GM19468 (cell line): ENCODE results near the gene AMZ1.

Experiments
- ATAC-seq: cut with Tn5 transposase; IDR thresholded peaks from one replicate; pipeline ENCODE4 v1.9.1; 2021; ENCODE audit warnings: mild to moderate bottlenecking, moderate library complexity, moderate number of reproducible peaks; ENCODE audit not compliant: unreplicated experiment; ENCODE audit errors: extremely low read depth

AMZ1 gene, protein sequence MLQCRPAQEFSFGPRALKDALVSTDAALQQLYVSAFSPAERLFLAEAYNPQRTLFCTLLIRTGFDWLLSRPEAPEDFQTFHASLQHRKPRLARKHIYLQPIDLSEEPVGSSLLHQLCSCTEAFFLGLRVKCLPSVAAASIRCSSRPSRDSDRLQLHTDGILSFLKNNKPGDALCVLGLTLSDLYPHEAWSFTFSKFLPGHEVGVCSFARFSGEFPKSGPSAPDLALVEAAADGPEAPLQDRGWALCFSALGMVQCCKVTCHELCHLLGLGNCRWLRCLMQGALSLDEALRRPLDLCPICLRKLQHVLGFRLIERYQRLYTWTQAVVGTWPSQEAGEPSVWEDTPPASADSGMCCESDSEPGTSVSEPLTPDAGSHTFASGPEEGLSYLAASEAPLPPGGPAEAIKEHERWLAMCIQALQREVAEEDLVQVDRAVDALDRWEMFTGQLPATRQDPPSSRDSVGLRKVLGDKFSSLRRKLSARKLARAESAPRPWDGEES

DNA sequence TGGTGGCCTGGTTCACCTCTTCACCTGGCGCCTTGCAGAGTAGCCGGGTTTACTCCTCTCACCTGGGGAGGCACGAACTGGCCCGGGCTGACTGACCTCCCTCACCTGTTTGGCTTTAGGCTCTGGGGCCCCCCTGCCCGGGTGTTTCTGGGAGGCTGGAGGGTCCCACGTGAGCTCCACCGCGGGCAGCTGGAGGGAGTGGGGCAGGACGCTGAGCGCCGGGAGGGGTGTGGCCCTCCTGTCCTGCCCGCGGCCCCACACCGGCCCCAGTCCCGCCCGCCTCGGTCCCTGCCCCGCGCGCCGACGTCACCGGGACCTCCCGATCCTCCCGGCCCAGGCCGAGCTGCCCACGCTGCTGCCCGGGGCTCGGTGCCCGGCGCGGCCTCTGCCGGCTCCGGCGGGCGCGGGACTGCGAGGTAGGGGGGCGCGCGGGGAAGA is at the start of gene AMZ1:
Gene AMZ1 (plus strand): TSS at position 322 of the 438 bp plus-strand sequence. CDS start 12,250 bp downstream, outside the sequence.
- no peak for ATAC-seq

DNA sequence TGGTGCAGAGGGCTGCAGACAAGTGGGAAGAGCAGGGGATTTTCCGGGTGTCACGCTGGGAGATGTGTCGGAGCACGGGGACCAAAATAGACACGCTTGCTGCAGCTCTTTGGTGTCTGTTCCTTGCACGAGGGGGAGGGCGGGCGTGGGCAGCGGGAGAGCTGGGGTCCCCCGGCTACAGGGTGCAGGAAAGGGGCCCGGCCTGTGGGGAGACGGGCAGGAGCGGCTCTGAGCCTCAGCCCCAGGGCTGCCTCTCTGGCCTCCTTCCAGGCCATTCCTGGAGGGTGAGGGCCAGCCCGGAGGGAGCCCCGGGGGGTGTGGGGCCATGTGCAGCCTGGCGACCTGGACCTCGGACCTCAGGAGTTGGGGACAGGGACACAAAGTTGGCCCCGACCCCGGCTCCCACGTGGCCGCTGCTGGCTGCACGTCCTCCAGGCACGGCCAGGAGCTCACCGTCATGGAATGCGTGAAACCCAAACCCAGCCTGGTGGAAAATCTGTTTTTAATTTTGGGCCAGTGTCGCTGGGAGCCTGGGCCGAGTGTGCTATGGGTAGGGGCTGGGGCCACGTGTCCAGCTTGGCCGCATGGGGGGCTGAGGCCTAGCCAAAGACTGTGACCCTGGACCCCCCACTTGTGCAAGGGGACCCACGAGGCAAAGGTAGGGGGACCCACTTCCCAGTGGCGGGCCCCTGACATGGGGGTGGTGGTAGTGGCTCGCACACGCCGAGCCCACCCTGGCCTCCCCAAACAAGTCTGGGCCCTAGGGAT is 49.6 kb upstream of the AMZ1 start:
- ATAC-seq: no peak

DNA sequence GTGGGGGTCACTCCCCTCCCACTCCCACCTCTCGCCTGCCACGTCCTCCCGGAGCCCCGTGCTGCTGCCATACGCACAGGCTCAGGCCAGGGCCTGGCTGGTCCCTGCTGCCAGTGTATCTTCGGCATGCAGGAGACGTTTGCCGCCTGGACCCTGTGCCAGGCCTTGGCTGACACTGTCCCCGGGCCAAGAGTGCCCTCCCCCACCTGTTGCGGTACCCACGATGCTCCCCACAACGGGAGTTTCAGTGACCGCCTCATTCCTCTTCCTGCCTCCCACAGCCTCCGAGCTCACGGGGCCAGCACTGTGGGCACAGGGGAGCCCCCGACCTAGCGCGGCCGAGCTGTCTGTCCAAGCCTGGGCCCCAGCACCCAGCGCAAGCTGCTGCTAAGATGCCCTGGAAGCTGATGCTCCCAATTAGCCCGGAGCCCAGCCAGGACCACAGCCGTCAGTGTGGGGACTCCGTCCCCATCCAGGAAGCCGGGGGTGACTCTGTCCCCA is 48.8 kb upstream of the AMZ1 start:
- ATAC-seq: no peak

DNA sequence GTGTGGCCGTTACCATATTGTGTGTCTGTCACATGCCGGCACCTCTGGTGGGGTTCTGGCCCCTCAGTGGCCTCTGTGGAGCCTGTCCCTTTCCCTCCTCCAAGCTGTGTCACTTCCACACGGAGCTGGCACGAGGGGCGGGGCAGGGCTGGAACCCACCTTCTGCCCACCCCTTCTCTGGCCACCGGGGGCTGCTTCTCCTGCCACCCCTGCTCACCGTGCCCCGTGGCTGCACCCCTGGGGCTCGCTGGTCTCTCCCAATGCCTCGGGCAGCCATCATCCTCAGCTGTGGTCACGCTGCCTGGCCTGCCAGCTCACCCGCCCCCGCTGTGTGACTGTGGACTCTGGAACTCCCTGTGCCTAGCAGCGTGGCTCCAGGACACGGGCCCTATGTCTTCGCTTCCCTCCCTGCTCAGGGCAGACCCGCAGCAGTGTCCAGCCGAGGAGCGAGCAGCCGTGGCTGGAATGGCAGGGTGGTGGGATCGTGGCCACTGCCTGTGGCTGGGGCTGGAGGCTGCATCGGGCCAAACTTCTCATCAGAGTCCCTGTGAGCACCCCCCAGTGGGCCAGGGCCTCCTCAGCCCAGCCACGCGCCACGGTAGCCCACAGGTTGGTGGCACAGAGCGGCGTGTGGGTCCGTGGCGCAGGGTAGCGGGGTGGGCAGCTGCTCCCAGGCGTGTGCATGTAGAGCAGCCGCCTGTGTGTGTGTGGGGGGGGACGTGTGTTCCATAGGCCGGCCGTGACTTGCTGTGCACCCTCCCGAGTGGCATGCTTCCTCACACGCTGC is 48.1 kb upstream of the AMZ1 start:
- ATAC-seq: no peak

DNA sequence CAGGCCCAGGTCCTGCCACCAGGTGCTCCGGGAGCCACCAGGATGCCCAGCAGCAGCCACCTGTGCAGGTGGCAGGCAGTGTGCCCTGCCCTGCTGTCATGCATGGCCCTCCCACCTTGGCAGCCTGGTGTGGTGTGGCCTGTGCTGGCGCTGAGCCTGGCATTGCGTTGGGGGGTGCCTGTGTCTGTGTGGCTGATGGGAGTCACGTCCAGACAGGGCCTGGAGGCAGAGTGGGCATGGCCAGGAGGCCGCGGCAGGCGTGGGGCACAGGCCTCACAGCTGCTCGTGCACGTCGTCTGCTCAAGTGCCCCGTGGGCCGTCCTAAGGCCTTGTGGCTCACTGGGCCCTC is 47.5 kb upstream of the AMZ1 start:
- ATAC-seq: no peak

DNA sequence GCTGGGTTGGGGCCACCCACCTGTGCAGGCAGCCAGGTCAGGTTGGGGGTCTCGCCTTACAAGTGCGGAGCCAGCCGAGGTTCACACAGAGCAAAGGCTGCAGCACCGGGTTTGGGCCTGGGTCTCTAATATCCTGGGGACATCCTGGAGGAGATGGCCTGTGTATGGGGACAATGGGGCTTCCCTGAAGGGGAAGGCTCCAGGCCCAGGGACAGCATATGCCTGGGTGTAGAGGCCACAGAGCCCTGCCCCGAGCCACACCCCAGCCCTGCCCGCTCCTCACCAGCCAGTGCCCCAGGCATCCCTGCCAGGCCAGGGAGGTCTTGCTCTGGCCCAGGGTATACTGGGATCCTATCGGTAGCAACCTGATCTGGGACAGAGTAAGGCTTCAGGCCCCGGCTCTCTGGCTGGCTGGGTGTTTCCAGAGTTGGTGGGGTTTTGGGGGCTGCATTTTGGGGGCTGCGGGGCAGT is 47.1 kb upstream of the AMZ1 start:
- ATAC-seq: no peak

DNA sequence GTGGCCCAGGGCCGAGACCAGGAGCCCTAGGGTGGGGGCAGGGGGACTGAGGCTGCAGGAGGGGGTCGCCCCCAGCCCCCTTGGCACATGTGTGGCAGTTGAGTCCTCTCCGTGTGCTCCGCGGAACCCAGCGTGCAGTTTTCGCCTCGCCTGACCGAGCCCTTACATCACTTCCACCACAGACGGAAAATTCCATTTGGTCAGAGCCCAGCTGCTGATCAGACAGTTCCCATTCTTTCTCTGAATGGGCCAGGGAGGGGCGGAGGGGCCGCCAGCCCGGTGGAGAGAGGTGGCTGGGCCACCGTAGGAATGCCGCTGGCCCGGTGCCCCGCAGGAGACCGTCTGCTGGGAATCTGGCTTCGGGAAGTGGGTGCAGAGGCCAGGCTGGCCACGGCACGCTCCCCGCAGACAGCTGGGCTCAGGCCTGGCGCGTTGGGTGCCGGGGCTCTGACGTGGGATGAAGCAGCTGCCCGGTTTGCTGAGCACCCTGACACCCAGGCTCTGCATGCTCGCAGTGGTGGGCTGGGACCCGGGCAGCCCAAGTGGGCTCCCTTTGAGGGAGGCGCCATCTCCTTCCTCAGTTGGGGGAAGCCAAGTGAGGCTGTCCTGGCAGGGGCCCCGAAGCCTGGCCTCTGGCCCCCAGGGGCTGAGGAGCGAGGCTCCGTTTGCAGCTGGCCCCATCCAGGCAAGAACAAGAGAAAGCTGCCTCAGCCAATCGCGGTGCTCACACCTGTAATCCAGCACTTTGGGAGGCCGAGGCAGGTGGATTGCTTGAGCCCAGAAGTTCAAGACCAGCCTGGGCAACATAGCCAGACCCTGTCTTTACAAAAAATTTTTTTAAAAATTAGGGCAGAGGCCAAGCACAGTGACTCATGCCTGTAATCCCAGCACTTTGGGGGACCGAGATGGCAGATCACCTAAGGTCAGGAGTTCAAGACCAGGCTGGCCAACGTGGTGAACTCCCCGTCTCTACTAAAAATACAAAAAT is 46.3 kb upstream of the AMZ1 start:
- no peak for ATAC-seq

DNA sequence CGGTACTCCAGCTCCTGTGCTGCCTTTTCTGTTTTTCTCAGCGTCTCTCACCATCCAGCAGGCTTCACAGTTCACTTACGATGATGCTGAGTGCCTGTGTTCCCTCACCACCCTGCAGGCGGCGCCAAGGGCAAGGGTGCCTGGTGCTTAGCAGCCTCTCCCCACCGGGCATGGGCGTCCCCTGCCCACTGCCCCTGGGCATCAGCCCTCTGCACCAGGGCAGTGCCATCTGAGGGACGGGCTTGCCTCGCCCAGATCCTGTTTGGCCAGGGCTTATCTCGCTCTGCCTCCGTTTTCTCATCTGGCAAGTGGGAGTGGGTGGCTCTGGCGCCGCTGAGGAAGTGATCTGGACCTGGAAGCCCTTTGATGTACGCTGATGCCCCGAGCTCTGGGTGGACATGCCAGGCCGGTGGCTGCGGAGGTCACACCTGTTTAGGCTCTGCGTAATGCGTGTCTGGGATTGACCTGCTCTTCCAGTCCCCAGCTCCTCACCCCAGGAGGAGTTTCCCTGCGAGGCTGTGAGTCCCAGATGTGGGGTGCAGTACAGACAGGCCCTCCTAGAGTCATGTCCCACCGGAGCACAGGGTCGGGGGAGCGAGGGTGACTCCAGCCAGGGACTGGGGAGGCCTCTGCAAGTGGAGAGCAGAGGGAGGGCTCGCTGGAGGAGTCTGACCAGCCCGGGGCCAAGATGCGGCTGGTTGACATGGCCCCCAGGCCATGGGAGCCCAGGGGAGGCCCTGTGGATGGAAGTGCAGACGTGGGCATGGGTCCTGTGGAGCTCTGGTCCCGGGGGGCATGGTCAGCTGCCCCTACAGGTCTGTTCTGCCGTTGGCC is 44.4 kb upstream of the AMZ1 start:
- ATAC-seq: no peak

DNA sequence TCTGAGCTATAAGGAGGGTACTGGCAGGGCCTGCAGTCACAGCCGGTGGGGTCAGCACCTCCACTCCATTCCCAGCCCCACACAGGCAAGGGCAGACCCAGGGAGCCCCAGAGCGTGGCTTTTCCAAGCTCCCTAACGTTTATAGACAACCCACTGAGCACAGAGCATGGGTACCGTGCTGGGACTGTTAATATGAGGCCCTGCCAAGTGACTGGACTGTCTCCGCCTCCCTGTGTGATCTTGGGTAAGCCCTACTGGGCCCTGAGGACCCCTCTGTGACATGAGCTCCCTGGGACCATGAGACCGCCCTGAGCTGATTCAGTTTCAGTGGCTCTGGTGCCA is 43.8 kb upstream of the AMZ1 start:
- ATAC-seq: no peak

DNA sequence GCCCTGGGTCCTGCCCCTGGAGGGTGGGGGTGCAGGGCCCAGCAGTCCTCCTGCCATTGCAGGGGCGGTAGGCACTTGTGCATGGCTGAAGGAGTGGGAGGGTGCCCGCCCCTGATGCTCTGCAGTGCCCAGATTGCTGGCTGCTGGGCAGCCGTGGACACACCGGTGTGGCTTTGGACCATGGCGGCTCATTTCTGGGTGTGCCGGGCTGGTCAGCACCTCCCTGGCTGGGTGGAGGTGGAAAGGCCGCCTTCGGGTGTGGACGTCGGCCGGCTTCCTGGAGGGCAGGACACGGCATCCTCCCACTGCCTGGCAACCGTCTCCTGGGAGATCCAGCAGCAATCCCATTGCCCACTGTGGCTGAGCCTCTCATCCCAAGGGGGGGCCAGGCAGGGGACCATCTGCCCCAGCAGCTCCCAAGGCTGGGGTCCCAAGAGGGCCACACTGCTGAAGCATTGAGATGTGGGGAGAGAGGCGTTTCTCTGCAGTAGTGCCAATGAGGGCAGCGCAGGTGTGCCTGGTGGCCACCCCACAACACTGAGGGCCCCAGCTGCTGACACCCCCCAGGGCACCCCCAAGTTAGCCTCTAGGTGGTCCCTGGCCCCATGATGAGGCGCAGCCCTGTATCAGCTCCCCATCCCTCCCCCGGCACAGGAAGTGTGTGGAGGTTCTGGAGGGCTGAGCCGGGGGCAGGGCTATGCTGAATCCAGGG is 43.3 kb upstream of the AMZ1 start:
- no peak for ATAC-seq

DNA sequence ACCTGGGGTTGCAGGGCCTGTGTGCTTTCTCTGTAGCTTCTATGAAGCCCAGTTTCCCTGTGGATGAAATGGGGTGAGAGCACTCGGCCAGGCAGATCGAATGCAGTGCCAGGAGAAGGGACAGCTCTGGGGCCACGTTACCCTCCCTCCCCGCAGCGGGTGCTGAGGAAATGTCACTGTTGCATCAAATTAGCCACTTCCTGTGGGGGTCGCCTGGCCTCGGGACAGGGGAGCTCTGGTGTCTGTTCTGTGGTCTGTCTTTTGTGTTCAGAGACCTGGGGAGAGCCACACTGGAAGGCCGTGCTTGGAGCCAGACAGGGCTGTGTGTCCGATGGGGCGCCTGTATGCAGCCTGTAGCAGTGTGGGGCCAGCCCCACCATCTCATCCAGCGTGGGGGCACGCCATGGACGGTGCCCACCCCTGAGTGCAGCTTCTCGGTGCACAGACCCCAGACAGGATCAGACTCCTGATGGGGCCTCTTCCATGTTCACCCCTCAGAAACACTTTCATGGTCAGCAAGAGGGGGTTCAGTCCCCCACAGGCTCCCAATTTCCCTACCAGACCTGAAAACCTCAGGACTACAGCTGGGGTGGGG is 42.6 kb upstream of the AMZ1 start:
- ATAC-seq: no peak

DNA sequence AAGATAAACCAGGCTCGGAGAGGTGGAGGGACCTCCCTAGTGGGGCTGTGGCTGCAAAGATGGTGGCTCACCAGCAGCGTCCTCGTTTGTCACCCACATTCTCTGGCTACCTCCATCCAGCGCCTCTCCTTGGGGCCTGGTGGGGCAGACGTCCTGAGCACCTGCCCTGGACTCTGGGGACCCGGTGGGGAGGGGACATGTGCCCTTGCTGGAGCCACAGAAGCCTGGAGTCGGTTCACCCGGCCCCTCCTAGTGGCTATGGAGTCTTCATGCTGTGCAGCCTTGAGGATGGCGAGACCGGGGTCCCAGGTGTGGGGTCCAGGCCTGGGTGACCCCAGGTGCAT is 41.7 kb upstream of the AMZ1 start:
- no peak for ATAC-seq

DNA sequence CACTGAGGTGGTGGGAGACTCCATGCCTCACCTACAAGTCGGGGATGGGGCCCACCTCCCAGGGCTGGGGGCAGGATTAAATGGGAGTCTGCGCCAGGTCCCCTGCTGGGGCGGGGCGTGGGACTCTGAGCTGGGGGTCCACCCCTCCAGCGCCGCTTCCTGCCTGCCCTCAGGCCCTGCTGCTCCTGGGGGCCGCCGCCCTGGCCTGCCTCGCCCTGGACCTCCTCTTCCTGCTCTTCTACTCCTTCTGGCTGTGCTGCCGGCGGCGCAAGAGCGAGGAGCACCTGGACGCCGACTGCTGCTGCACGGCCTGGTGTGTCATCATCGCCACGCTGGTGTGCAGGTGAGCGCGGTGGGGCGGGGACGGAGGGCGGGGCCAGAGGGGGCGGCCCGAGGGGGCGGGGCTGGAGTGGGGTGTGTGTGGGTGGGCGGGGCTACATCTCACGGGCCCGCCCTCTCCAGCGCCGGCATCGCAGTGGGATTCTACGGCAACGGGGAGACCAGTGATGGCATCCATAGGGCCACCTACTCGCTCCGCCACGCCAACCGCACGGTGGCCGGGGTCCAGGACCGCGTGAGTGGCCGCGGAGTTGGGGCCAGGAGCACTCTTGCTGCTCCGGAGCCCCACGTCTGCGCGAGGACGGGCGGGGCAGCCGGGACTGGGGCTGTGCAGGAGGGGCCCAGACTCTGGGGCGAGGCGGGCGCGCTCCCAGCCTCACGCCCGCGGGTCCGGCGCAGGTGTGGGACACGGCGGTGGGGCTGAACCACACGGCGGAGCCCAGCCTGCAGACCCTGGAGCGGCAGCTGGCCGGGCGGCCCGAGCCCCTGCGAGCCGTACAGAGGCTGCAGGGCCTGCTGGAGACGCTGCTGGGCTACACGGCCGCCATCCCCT is 41.1 kb upstream of the AMZ1 start:
- no peak for ATAC-seq

DNA sequence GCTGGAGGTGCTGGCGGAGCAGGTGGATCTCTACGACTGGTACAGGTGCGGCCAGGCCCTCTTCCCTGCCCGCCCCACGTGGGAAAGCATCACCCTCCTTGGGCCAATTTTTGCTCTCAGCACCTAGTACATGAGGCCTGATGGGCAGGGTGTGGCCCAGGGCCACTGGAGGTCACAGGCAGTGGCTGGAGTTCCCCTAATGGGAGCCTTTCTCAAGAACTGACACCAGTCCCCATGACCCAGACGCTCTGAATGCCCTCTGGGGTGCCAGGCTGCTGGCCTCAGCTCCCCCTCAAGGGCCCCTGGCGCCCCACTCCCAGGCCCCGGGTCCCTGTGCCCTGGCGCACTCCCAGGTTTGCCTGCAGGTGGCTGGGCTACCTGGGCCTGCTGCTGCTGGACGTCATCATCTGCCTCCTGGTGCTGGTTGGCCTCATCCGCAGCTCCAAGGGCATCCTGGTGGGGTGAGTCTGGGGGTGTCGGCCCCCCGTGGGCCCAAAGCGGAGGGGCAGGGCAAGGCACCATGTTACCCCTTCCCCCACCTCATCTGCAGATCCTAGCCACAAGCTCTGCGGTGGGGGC is 40.3 kb upstream of the AMZ1 start:
- no peak for ATAC-seq

DNA sequence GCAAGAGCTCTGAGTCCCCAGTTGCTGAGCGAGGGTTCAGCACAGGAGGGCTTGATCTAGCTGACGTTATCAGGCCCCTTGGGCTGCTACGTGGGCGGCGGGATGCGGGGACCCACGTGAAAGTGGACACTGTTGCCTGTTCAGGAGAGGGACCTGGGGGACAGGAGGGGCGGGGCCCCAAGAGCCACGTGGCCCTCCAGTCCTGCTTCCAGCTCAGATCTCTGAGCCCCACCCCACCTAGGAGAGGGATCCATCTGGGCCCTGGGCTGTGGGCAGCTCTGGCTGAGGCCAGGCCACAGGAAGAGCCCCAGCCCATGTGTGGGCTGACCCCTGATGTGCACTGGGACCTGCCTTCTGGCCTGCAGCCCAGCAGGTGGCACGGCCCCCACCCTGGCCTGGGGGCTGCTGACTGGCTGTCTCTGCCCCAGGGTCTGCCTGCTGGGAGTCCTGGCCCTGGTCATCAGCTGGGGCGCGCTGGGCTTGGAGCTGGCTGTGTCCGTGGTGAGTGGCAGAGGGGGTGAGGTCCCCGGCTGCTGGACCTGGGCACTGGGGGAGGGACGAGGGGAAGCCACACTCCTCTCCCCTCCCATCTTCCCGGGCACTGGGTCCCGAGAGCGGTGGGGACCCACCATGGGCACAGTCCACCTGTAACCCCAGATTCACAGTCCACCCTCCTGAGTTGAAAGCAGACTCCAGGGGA is 38.7 kb upstream of the AMZ1 start:
- ATAC-seq: no peak

DNA sequence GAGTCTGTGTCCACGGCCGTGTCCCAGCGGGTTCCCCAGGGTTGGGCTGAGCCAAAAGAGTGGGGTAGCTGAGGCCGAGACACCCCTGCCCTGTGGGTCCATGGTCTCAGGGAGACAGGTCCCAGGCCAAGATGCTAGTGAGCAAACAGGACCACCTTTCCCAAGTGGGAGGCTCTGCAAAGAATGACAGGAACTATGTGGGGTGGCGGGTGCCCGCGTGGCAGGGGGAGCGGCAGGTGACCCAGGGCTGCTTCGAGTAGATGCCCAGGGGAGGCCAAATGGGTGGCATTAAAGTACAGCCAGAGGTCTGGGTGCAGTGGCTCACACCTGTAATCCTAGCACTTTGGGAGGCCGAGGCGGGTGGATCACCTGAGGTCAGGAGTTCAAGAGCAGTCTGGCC is 38.0 kb upstream of the AMZ1 start:
- ATAC-seq: no peak
